B cell (primary cell): ENCODE measurements around the gene ESYT3. TPM values are rescaled to one million over a fixed set of nuclear protein-coding genes. Genes with fewer than 3 reads are reported as not detected.

ENCODE experiments used
- ATAC-seq: fragments of 200-7000 bp; cut with Tn5 transposase; one replicate; pipeline ENCODE4 v1.10.0; 2021; ENCODE audit warnings: low read depth, mild to moderate bottlenecking, moderate number of reproducible peaks, moderate library complexity
- CTCF ChIA-PET: fragments of 350-600 bp; sonication (Branson Sonifier 250); formaldehyde crosslinking; loops from one replicate; lab custom pipeline; 2021; ENCODE audit warnings: antibody characterized with exemption, inconsistent platforms; lab: Charles Lee
- POLR2A ChIA-PET: fragments of 350-600 bp; sonication (Branson Sonifier 250); formaldehyde crosslinking; loops from one replicate; lab custom pipeline; 2021; ENCODE audit warnings: antibody characterized with exemption; lab: Charles Lee
- DNase-seq: peaks from one replicate; pipeline ENCODE4 v3.0.0; 2013
- H2AFZ ChIP-seq: 2 replicates; pipeline ENCODE4 v1.6.1; 2012; ENCODE audit warnings: mild to moderate bottlenecking, low read depth, low read length; ENCODE audit not compliant: insufficient read depth, poor library complexity, severe bottlenecking
- H3K27ac ChIP-seq, 2 donors: 1 replicate in 1 of 2; 2 replicates in 1 of 2; pipeline ENCODE4 v1.5.1; 2012 to 2013; ENCODE audit warnings: low read length in 2 of 2, mild to moderate bottlenecking in 2 of 2, moderate library complexity in 1 of 2
- H3K27me3 ChIP-seq, 4 experiments: fragments of 200-600 bp in 1 of 4; sonication (generic) in 1 of 4; replicated peaks in 1 of 4; 1 replicate in 2 of 4; 2 replicates in 2 of 4; pipeline versions ENCODE4 v1.6.1 to v1.7.0; 2013 to 2016; ENCODE audit warnings: low read length in 3 of 4, mild to moderate bottlenecking in 2 of 4, mixed read lengths in 1 of 4, moderate library complexity in 1 of 4; ENCODE audit not compliant: insufficient read depth in 4 of 4, control insufficient read depth in 3 of 4; ENCODE audit errors: control extremely low read depth in 1 of 4
- H3K36me3 ChIP-seq, 2 experiments: replicated peaks in 1 of 2; 1 replicate in 1 of 2; 2 replicates in 1 of 2; pipeline versions ENCODE4 v1.6.1 to v1.7.1; 2013; ENCODE audit warnings: low read length in 1 of 2; ENCODE audit not compliant: insufficient read depth in 2 of 2, control insufficient read depth in 1 of 2; ENCODE audit errors: control extremely low read depth in 1 of 2, extremely low read depth in 1 of 2
- H3K4me1 ChIP-seq, 2 donors: fragments of 200-600 bp in 1 of 2; sonication (generic) in 1 of 2; 1 replicate in 1 of 2; 2 replicates in 1 of 2; pipeline versions ENCODE4 v1.5.1 to v1.6.1; 2013 to 2017; ENCODE audit warnings: low read length in 2 of 2; ENCODE audit not compliant: control insufficient read depth in 2 of 2, insufficient read depth in 2 of 2
- H3K4me2 ChIP-seq: replicated peaks from 2 replicates; pipeline ENCODE3; 2012; ENCODE audit warnings: mild to moderate bottlenecking, low read depth, low read length; ENCODE audit not compliant: poor library complexity, severe bottlenecking
- H3K4me3 ChIP-seq, 5 experiments: fragments of 200-600 bp in 1 of 5; sonication (generic) in 1 of 5; 1 replicate in 3 of 5; 2 replicates in 2 of 5; pipeline versions ENCODE4 v1.5.1 to v1.7.0; 2011 to 2016; ENCODE audit warnings: low read length in 4 of 5, mild to moderate bottlenecking in 4 of 5, low read depth in 2 of 5, control low read depth in 1 of 5, moderate library complexity in 1 of 5; ENCODE audit not compliant: insufficient read depth in 1 of 5; ENCODE audit errors: control extremely low read depth in 1 of 5, extremely low read depth in 1 of 5
- H3K79me2 ChIP-seq: fragments of 200-600 bp; sonication (generic); one replicate; pipeline ENCODE4 v1.6.0; 2016; ENCODE audit warnings: low read length; ENCODE audit not compliant: control insufficient read depth, insufficient read depth
- H3K9ac ChIP-seq: fragments of 200-600 bp; sonication (generic); 2 replicates; pipeline ENCODE4 v1.6.1; 2017; ENCODE audit warnings: mild to moderate bottlenecking, low read length, moderate library complexity
- H3K9me3 ChIP-seq, 3 donors: one replicate each; pipeline versions ENCODE4 v1.6.1 to v1.7.1; 2013; ENCODE audit warnings: low read length in 2 of 3; ENCODE audit not compliant: control insufficient read depth in 2 of 3, insufficient read depth in 1 of 3; ENCODE audit errors: control extremely low read depth in 1 of 3
- H4K20me1 ChIP-seq: 2 replicates; pipeline ENCODE4 v1.6.0; 2012; ENCODE audit warnings: mild to moderate bottlenecking, low read length; ENCODE audit not compliant: insufficient read depth, control insufficient read depth, poor library complexity, severe bottlenecking
- H3K27ac Mint-ChIP-seq: one replicate; pipeline ENCODE4 v1.8.0; 2021; ENCODE audit warnings: mixed read lengths
- H3K27me3 Mint-ChIP-seq: one replicate; pipeline ENCODE4 v1.8.0; 2021; ENCODE audit warnings: mixed read lengths
- H3K4me1 Mint-ChIP-seq: one replicate; pipeline ENCODE4 v1.8.0; 2021; ENCODE audit warnings: mixed read lengths
- H3K4me3 Mint-ChIP-seq: one replicate; pipeline ENCODE4 v1.8.0; 2021; ENCODE audit warnings: mixed read lengths
- H3K9me3 Mint-ChIP-seq: one replicate; pipeline ENCODE4 v1.8.0; 2022; ENCODE audit warnings: mixed read lengths; ENCODE audit not compliant: insufficient read depth
- EZH2 ChIP-seq: IDR thresholded peaks from 2 replicates; pipeline ENCODE4 v1.6.1; 2012; ENCODE audit warnings: borderline replicate concordance, low read depth, mild to moderate bottlenecking, moderate library complexity, low read length; ENCODE audit not compliant: insufficient read depth, poor library complexity, severe bottlenecking
- WGBS: methylation state at CpG from one replicate; pipeline ENCODE4 v1.1.5; 2013; ENCODE audit warnings: missing lambda C conversion rate; ENCODE audit not compliant: insufficient coverage; 5-methylcytosine and 5-hydroxymethylcytosine counted together
- intact Hi-C: fragments of 100-400 bp; cut with micrococcal nuclease; formaldehyde crosslinking; loops from one replicate; pipeline ENCODE4 v1.10.0; 2022
- polyA plus RNA-seq: library from polyadenylated mRNA; depleted of rRNA; stranded (reverse); fragments of >200 nt; gene quantifications from 2 replicates; pipeline ENCODE4 v1.2.3, GENCODE V29; 2012
- total RNA-seq, 2 donors: library from RNA; stranded (reverse); fragments of 120-200 nt in 1 of 2; gene quantifications; 1 replicate in 1 of 2; 2 replicates in 1 of 2; pipeline versions ENCODE4 v1.2.3 to v1.2.4, GENCODE V29; 2013 to 2022
- TF ChIP-seq, protein P1 (sequence below): fragments of 200-600 bp; IDR thresholded peaks from one replicate; pipeline ENCODE4 v1.8.0; 2022; ENCODE audit warnings: antibody characterized with exemption, mild to moderate bottlenecking

The ESYT3 gene
- total and polyA plus RNA-seq, 2 donors (not counting 1 experiment from before 2014, with no cell fraction given), result not detected

DNA sequence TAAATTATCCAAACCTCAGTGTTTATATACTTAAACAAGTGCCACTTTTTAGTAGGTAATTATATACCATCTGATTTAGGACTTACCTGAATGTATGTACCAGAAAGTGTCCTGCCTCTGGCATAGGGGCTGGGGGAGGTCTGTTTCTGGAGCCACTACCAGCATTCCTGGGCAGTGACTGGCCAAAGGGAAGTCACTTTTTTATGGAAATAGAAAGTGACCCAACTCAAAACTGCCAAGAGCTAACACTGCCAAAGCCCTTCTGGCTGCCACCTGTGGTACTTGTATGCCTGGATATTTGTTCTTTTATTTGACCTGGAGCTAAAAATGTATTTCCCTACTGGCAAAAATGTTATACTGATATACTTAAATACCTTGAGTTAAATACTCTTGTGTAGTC lies 42.7 kb downstream of the ESYT3 start:
- Histone ChIP-seq H3K27ac (no peak overlapping the region), H4K20me1 (no peaks in the 10 kb centered on the region), H3K9me3 (no peaks in the 10 kb centered on the region), H3K9ac (no peak overlapping the region), H3K27me3 (peaks cover 0 to 4% (median 0%) of the 10 kb centered on the region in 4 experiments), H2AFZ (no peak overlapping the region), H3K79me2 (no peaks in the 10 kb centered on the region), H3K36me3 (no peaks in the 10 kb centered on the region), H3K4me2 (no peak overlapping the region), H3K4me1 (no peaks in the 10 kb centered on the region), H3K4me3 (no peak overlapping the region)
- no peaks in the 10 kb centered on the region for H3K4me1 Mint-ChIP-seq
- POLR2A ChIA-PET, result no interaction called here
- ATAC-seq (no peak), DNase-seq (no peak)
- TF ChIP-seq, protein P1, sequence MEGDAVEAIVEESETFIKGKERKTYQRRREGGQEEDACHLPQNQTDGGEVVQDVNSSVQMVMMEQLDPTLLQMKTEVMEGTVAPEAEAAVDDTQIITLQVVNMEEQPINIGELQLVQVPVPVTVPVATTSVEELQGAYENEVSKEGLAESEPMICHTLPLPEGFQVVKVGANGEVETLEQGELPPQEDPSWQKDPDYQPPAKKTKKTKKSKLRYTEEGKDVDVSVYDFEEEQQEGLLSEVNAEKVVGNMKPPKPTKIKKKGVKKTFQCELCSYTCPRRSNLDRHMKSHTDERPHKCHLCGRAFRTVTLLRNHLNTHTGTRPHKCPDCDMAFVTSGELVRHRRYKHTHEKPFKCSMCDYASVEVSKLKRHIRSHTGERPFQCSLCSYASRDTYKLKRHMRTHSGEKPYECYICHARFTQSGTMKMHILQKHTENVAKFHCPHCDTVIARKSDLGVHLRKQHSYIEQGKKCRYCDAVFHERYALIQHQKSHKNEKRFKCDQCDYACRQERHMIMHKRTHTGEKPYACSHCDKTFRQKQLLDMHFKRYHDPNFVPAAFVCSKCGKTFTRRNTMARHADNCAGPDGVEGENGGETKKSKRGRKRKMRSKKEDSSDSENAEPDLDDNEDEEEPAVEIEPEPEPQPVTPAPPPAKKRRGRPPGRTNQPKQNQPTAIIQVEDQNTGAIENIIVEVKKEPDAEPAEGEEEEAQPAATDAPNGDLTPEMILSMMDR, result no peak
- TF ChIP-seq EZH2, result no peak
- CTCF ChIA-PET, result no interaction called here
- no peak overlapping the region for H3K27ac Mint-ChIP-seq
- intact Hi-C loops, result no loop called here
- no peaks in the 10 kb centered on the region for H3K9me3 Mint-ChIP-seq
- peaks cover 29% of the 10 kb centered on the region for H3K27me3 Mint-ChIP-seq
- no peak overlapping the region for H3K4me3 Mint-ChIP-seq

DNA sequence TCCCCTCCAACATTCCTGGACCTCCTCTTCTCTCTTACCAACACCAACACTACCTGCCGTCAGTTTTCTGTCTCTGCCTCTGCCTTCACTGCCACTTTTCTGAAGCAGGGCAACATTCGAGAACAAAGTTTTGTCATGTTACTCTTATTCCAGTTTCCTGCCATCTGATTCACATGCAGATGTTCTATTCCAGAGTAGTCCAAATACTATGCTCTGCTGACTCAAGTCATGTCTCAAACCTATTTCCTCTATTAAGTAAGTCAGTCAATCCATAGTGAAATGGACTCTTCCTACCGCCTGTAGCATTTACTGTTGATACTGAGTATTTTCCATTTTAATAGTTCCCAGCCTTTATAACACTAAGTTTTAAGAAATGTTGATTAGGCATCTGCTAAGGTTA lies 43.4 kb downstream of the ESYT3 start:
- Mint-ChIP-seq H3K27me3 (peaks cover 29% of the 10 kb centered on the region), H3K9me3 (no peaks in the 10 kb centered on the region), H3K4me3 (no peak overlapping the region), H3K27ac (no peak overlapping the region), H3K4me1 (no peaks in the 10 kb centered on the region)
- DNase-seq (no peak), ATAC-seq (no peak)
- Histone ChIP-seq H3K9me3 (no peaks in the 10 kb centered on the region), H2AFZ (no peak overlapping the region), H3K79me2 (no peaks in the 10 kb centered on the region), H3K9ac (no peak overlapping the region), H3K4me1 (no peaks in the 10 kb centered on the region), H3K4me3 (no peak overlapping the region), H4K20me1 (no peaks in the 10 kb centered on the region), H3K36me3 (no peaks in the 10 kb centered on the region), H3K4me2 (no peak overlapping the region), H3K27me3 (peaks cover 0 to 4% (median 0%) of the 10 kb centered on the region in 4 experiments), H3K27ac (no peak overlapping the region)
- WGBS, result 91% methylated on average over 1 of the region's 3 CpGs
- CTCF ChIA-PET, result interaction anchor here (0.5 to 3.2 kb wide), 2 partner anchors 270 to 438 kb away, joined by 4 to 19 read pairs; no protein-coding TSS in a partner anchor
- TF ChIP-seq, protein P1, result no peak
- TF ChIP-seq EZH2, result no peak
- POLR2A ChIA-PET, result no interaction called here
- intact Hi-C loops, result loop anchor here (2.0 kb wide), 1 partner anchor 445 kb away; no protein-coding TSS in a partner anchor
